IMR-90 (cell line): ENCODE measurements around the gene NDOR1. TPM values are rescaled to one million over a fixed set of nuclear protein-coding genes. Genes with fewer than 3 reads are reported as not detected.

Source experiments
- ATAC-seq: fragments of 200-7000 bp; cut with Tn5 transposase; 2 replicates; pipeline ENCODE4 v1.9.1; 2020; ENCODE audit warnings: low read depth, mild to moderate bottlenecking, moderate library complexity
- BruUV-seq: library from RNA; stranded (reverse); fragments of 400-500 nt; replicated peaks from 2 replicates; lab custom pipeline; 2021; lab: Mats Ljungman, UMichigan
- CTCF ChIA-PET: fragments of 300-600 bp; formaldehyde crosslinking; extraction: SDS; loops from one replicate; lab custom pipeline; 2021; ENCODE audit warnings: antibody characterized with exemption; lab: Yijun Ruan, JAX
- POLR2A ChIA-PET: fragments of 300-600 bp; sonication (Branson Sonifier 250); formaldehyde crosslinking; loops from one replicate; lab custom pipeline; 2022; ENCODE audit warnings: antibody characterized with exemption; ENCODE audit not compliant: unreplicated experiment; lab: Charles Lee
- DNase-seq: peaks from one replicate; pipeline ENCODE4 v3.0.0; 2013
- H2AFZ ChIP-seq: replicated peaks from 2 replicates; pipeline ENCODE3; 2013; ENCODE audit warnings: low read length, mild to moderate bottlenecking; ENCODE audit not compliant: poor library complexity
- H2AK5ac ChIP-seq: 2 replicates; pipeline ENCODE4 v1.6.1; 2013; ENCODE audit warnings: low read depth, low read length, inconsistent platforms
- H2AK9ac ChIP-seq: replicated peaks from 2 replicates; pipeline ENCODE3; 2013; ENCODE audit warnings: mild to moderate bottlenecking, low read depth, low read length, moderate library complexity; ENCODE audit not compliant: poor library complexity
- H2BK120ac ChIP-seq: 2 replicates; pipeline ENCODE4 v1.6.1; 2013; ENCODE audit warnings: low read depth, low read length, inconsistent platforms
- H2BK15ac ChIP-seq: 3 replicates; pipeline ENCODE4 v1.6.1; 2013; ENCODE audit warnings: low read depth, low read length, inconsistent platforms
- H2BK20ac ChIP-seq: 2 replicates; pipeline ENCODE4 v1.6.1; 2013; ENCODE audit warnings: low read depth, mild to moderate bottlenecking, inconsistent platforms, low read length, moderate library complexity
- H2BK5ac ChIP-seq: 2 replicates; pipeline ENCODE4 v1.6.1; 2013; ENCODE audit warnings: mild to moderate bottlenecking, low read depth, low read length, inconsistent platforms; ENCODE audit not compliant: poor library complexity, severe bottlenecking
- H3K14ac ChIP-seq: replicated peaks from 2 replicates; pipeline ENCODE4 v1.6.1; 2013; ENCODE audit warnings: low read depth, low read length, inconsistent platforms
- H3K18ac ChIP-seq: 2 replicates; pipeline ENCODE4 v1.6.1; 2013; ENCODE audit warnings: low read depth, low read length, control low read depth
- H3K23ac ChIP-seq: 2 replicates; pipeline ENCODE4 v1.6.1; 2013; ENCODE audit warnings: low read depth, low read length, inconsistent platforms
- H3K27ac ChIP-seq: 2 replicates; pipeline ENCODE4 v1.5.1; 2013; ENCODE audit warnings: mild to moderate bottlenecking, control low read depth, low read length; ENCODE audit not compliant: insufficient read depth
- H3K27me3 ChIP-seq: 2 replicates; pipeline ENCODE4 v1.6.1; 2013; ENCODE audit warnings: low read length; ENCODE audit not compliant: control insufficient read depth, insufficient read depth
- H3K36me3 ChIP-seq: 2 replicates; pipeline ENCODE4 v1.6.1; 2013; ENCODE audit warnings: low read length, mixed read lengths; ENCODE audit not compliant: control insufficient read depth, insufficient read depth
- H3K4ac ChIP-seq: 2 replicates; pipeline ENCODE4 v1.6.1; 2013; ENCODE audit warnings: low read depth, low read length, inconsistent platforms
- H3K4me1 ChIP-seq: 2 replicates; pipeline ENCODE4 v1.6.1; 2013; ENCODE audit warnings: low read length, mixed read lengths; ENCODE audit not compliant: control insufficient read depth, insufficient read depth
- H3K4me2 ChIP-seq: 2 replicates; pipeline ENCODE4 v1.6.1; 2013; ENCODE audit warnings: low read depth, mild to moderate bottlenecking, control low read depth, low read length, moderate library complexity
- H3K4me3 ChIP-seq: 2 replicates; pipeline ENCODE4 v1.5.1; 2013; ENCODE audit warnings: low read depth, mild to moderate bottlenecking, control low read depth, low read length, moderate library complexity; ENCODE audit not compliant: insufficient read depth
- H3K56ac ChIP-seq: 2 replicates; pipeline ENCODE4 v1.6.1; 2013; ENCODE audit warnings: low read length, inconsistent platforms; ENCODE audit not compliant: insufficient read depth; ENCODE audit errors: extremely low read depth
- H3K79me1 ChIP-seq, 2 experiments: 2 replicates each; pipeline ENCODE4 v1.6.1; 2013; ENCODE audit warnings: low read length in 2 of 2, inconsistent platforms in 1 of 2, low read depth in 1 of 2
- H3K9ac ChIP-seq: 2 replicates; pipeline ENCODE4 v1.6.1; 2013; ENCODE audit warnings: low read depth, low read length, control low read depth
- H3K9me1 ChIP-seq: 2 replicates; pipeline ENCODE4 v1.6.1; 2013; ENCODE audit warnings: low read length, inconsistent platforms; ENCODE audit not compliant: insufficient read depth
- H3K9me3 ChIP-seq: 2 replicates; pipeline ENCODE4 v1.6.1; 2013; ENCODE audit warnings: low read length; ENCODE audit not compliant: control insufficient read depth, insufficient read depth
- H4K20me1 ChIP-seq: 2 replicates; pipeline ENCODE4 v1.6.1; 2013; ENCODE audit warnings: low read length, inconsistent platforms; ENCODE audit not compliant: insufficient read depth
- H4K5ac ChIP-seq: 2 replicates; pipeline ENCODE4 v1.6.1; 2013; ENCODE audit warnings: mild to moderate bottlenecking, low read depth, low read length, control low read depth
- H4K8ac ChIP-seq, 2 experiments: 2 replicates each; pipeline ENCODE4 v1.6.1; 2013; ENCODE audit warnings: low read depth in 2 of 2, low read length in 2 of 2, control low read depth in 1 of 2, inconsistent platforms in 1 of 2
- H4K91ac ChIP-seq: 2 replicates; pipeline ENCODE4 v1.6.1; 2013; ENCODE audit warnings: low read depth, low read length, inconsistent platforms; ENCODE audit not compliant: insufficient read depth
- CEBPB ChIP-seq: IDR thresholded peaks from 2 replicates; pipeline ENCODE4 v1.6.1; 2012; ENCODE audit warnings: low read depth, low read length, improper control_type of control experiment
- CHD1 ChIP-seq: IDR thresholded peaks from 2 replicates; pipeline ENCODE4 v1.6.1; 2012; ENCODE audit warnings: low read depth, low read length, improper control_type of control experiment
- FOS ChIP-seq: fragments of 150-350 bp; IDR thresholded peaks from 2 replicates; pipeline ENCODE4 v1.6.1; 2016; ENCODE audit warnings: low read depth, low read length
- MAZ ChIP-seq: IDR thresholded peaks from 2 replicates; pipeline ENCODE4 v1.6.1; 2012; ENCODE audit warnings: low read depth, mild to moderate bottlenecking, low read length, improper control_type of control experiment, moderate library complexity, borderline replicate concordance
- MXI1 ChIP-seq: IDR thresholded peaks from 2 replicates; pipeline ENCODE4 v1.6.1; 2012; ENCODE audit warnings: low read depth, mild to moderate bottlenecking, low read length, moderate library complexity, borderline replicate concordance
- RAD21 ChIP-seq: IDR thresholded peaks from 2 replicates; pipeline ENCODE4 v1.6.1; 2012; ENCODE audit warnings: low read length, improper control_type of control experiment
- SMC3 ChIP-seq: fragments of 150-350 bp; IDR thresholded peaks from 2 replicates; pipeline ENCODE4 v1.6.1; 2016; ENCODE audit warnings: low read depth, mild to moderate bottlenecking, antibody characterized with exemption, low read length, moderate library complexity
- WGBS, 2 experiments: methylation state at CpG; one replicate each; pipeline versions ENCODE4 v1.1.5 to v1.1.7; 2013; ENCODE audit warnings: missing lambda C conversion rate in 2 of 2; ENCODE audit not compliant: insufficient read length in 1 of 2; ENCODE audit errors: extremely low coverage in 2 of 2; 5-methylcytosine and 5-hydroxymethylcytosine counted together
- dilution Hi-C: fragments of 300-500 bp; cut with HindIII; formaldehyde crosslinking; loops from one replicate; pipeline ENCODE4 v1.14.3; 2018; ENCODE audit warnings: low sequenced_read_pairs; ENCODE audit not compliant: unreplicated experiment
- in situ Hi-C: fragments of 300-500 bp; cut with MboI; formaldehyde crosslinking; loops from 3 replicates; pipeline ENCODE4 v1.14.3; 2019; ENCODE audit warnings: low sequenced_read_pairs, inconsistent platforms, mixed read lengths
- intact Hi-C: fragments of 100-400 bp; cut with micrococcal nuclease; formaldehyde crosslinking; loops from 2 replicates; pipeline ENCODE4 v1.10.0; 2022
- polyA plus RNA-seq, 3 experiments: library from polyadenylated mRNA; depleted of rRNA; stranded (reverse); fragments of >200 nt; gene quantifications; 2 replicates each; pipeline ENCODE4 v1.2.3, GENCODE V29; 2012; ENCODE audit warnings: low replicate concordance in 1 of 3
- total RNA-seq: library from RNA; depleted of rRNA; stranded (reverse); fragments of >200 nt; gene quantifications from 2 replicates; pipeline ENCODE4 v1.2.3, GENCODE V29; 2012
- TF ChIP-seq, protein P1 (sequence below): fragments of 150-350 bp; IDR thresholded peaks from 2 replicates; pipeline ENCODE4 v1.6.1; 2017; ENCODE audit warnings: mild to moderate bottlenecking, antibody characterized with exemption, low read length, low read depth
- TF ChIP-seq, protein P2 (sequence below): fragments of 150-350 bp; IDR thresholded peaks from 2 replicates; pipeline ENCODE4 v1.6.1; 2016; ENCODE audit warnings: low read depth, mild to moderate bottlenecking, low read length, moderate library complexity, borderline replicate concordance
- TF ChIP-seq, protein P3 (sequence below): conservative IDR thresholded peaks from 2 replicates; pipeline ENCODE4 v1.5.1; 2012; ENCODE audit warnings: mild to moderate bottlenecking, low read depth, low read length, improper control_type of control experiment

The NDOR1 gene
- total and polyA plus RNA-seq, 2 of the 4 experiments (the other 2 are of a cell fraction) = 0.90 to 10.6 TPM

DNA sequence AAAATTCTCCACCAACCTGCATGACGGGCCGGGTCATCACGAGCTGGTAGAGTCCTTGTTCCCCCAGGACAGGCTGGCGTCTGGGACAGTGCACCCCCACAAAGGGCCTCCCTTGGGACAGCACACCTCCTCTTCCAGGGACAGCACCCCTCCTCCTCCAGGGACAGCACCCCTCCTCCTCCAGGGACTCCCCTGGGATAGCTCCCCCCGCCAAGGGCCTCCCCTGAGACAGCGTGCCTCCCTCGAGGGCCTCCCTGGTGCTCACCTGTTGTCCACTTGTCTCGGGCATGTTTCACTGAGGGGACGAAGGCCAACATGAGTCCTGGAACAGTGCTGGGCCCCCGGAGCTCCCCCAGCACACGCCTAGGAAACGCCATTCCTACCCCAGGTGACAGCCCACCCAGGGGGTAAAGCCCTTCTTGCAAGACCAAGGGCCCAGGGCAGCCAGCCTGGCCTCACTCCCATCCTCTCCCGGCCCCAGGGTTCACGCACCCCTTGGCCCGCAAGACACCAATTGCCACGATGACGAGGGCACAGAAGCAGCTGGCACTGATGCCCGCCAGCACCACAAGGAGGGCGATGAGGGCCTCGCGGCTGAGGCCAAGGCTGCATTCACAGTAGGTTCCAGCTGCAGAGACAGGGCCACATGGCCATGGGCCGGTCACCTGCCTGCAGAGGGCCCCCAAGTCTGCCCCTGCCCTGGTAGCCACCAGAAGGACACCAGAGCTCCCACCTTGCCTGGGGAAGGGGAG is 34.2 kb upstream of the NDOR1 start:
- no peak overlapping the region for H2AK9ac ChIP-seq
- no peaks in the 10 kb centered on the region for H3K9me3 ChIP-seq
- ChIA-PET POLR2A (no interaction called here), CTCF (no interaction called here)
- H4K91ac ChIP-seq = no peak overlapping the region
- no peak overlapping the region for H3K14ac ChIP-seq
- in situ Hi-C loops (no loop called here), dilution Hi-C loops (no loop called here), intact Hi-C loops (no loop called here)
- H2BK5ac ChIP-seq = no peak overlapping the region
- H3K9ac ChIP-seq = no peak overlapping the region
- H3K79me1 ChIP-seq = no peaks in the 10 kb centered on the region
- H3K4ac ChIP-seq = no peak overlapping the region
- no peaks in the 10 kb centered on the region for H3K36me3 ChIP-seq
- H2BK15ac ChIP-seq = no peak overlapping the region
- no peak overlapping the region for H3K18ac ChIP-seq
- no TSS peak for BruUV-seq
- H2AFZ ChIP-seq = no peak overlapping the region
- no peak overlapping the region for H3K4me2 ChIP-seq
- no peak overlapping the region for H3K56ac ChIP-seq
- no peak overlapping the region for H4K5ac ChIP-seq
- TF ChIP-seq CEBPB (no peak), SMC3 (no peak), RAD21 (no peak), CHD1 (no peak), MXI1 (no peak), FOS (no peak), MAZ (no peak)
- TF ChIP-seq, protein P1, sequence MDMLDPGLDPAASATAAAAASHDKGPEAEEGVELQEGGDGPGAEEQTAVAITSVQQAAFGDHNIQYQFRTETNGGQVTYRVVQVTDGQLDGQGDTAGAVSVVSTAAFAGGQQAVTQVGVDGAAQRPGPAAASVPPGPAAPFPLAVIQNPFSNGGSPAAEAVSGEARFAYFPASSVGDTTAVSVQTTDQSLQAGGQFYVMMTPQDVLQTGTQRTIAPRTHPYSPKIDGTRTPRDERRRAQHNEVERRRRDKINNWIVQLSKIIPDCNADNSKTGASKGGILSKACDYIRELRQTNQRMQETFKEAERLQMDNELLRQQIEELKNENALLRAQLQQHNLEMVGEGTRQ = no peak
- TF ChIP-seq, protein P2, sequence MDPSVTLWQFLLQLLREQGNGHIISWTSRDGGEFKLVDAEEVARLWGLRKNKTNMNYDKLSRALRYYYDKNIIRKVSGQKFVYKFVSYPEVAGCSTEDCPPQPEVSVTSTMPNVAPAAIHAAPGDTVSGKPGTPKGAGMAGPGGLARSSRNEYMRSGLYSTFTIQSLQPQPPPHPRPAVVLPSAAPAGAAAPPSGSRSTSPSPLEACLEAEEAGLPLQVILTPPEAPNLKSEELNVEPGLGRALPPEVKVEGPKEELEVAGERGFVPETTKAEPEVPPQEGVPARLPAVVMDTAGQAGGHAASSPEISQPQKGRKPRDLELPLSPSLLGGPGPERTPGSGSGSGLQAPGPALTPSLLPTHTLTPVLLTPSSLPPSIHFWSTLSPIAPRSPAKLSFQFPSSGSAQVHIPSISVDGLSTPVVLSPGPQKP = no peak
- TF ChIP-seq, protein P3, sequence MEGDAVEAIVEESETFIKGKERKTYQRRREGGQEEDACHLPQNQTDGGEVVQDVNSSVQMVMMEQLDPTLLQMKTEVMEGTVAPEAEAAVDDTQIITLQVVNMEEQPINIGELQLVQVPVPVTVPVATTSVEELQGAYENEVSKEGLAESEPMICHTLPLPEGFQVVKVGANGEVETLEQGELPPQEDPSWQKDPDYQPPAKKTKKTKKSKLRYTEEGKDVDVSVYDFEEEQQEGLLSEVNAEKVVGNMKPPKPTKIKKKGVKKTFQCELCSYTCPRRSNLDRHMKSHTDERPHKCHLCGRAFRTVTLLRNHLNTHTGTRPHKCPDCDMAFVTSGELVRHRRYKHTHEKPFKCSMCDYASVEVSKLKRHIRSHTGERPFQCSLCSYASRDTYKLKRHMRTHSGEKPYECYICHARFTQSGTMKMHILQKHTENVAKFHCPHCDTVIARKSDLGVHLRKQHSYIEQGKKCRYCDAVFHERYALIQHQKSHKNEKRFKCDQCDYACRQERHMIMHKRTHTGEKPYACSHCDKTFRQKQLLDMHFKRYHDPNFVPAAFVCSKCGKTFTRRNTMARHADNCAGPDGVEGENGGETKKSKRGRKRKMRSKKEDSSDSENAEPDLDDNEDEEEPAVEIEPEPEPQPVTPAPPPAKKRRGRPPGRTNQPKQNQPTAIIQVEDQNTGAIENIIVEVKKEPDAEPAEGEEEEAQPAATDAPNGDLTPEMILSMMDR = no peak
- H3K4me3 ChIP-seq = no peak overlapping the region
- DNase-seq = no peak
- no peak overlapping the region for H2BK120ac ChIP-seq
- peaks cover 4% of the 10 kb centered on the region; the same call in 1 of the 2 replicates for H3K4me1 ChIP-seq
- H3K27me3 ChIP-seq = peaks cover 57% of the 10 kb centered on the region
- H4K8ac ChIP-seq = no peak overlapping the region
- no peaks in the 10 kb centered on the region for H3K9me1 ChIP-seq
- H3K27ac ChIP-seq = no peak overlapping the region
- H4K20me1 ChIP-seq = no peaks in the 10 kb centered on the region
- 71% methylated on average over 13 of the region's 22 CpGs; no CpG with 5 or more reads in 1 of the 2 experiments for WGBS, 2 experiments
- no peak overlapping the region for H3K23ac ChIP-seq
- ATAC-seq = no peak
- no peak overlapping the region for H2AK5ac ChIP-seq
- no peak overlapping the region for H2BK20ac ChIP-seq
